K562 (cell line): ENCODE data around the gene ERICH6.

ENCODE experiments used
- ARID2 ChIP-seq: fragments of 450-650 bp; IDR thresholded peaks from 2 replicates; pipeline ENCODE4 v1.6.1; 2017; ENCODE audit warnings: antibody characterized with exemption, mild to moderate bottlenecking
- CBFA2T2 ChIP-seq: fragments of 450-650 bp; conservative IDR thresholded peaks from 2 replicates; pipeline ENCODE4 v1.6.1; 2017; ENCODE audit warnings: mild to moderate bottlenecking
- CBX5 ChIP-seq: IDR thresholded peaks from 2 replicates; pipeline ENCODE4 v1.6.1; 2014; ENCODE audit warnings: low read depth, borderline replicate concordance
- HCFC1 ChIP-seq: IDR thresholded peaks from 2 replicates; pipeline ENCODE4 v1.6.1; 2012; ENCODE audit warnings: low read depth, low read length, improper control_type of control experiment
- HMG20A ChIP-seq: fragments of 450-650 bp; formaldehyde crosslinking; conservative IDR thresholded peaks from 2 replicates; pipeline ENCODE4 v1.4.0; 2020; ENCODE audit warnings: mild to moderate bottlenecking, mixed read lengths
- JUN ChIP-seq, 2 experiments: sonication (generic) in 1 of 2; formaldehyde crosslinking in 1 of 2; IDR thresholded peaks; 2 replicates each; pipeline versions ENCODE4 v1.6.1 to v1.8.0; 2012 to 2022; ENCODE audit warnings: borderline replicate concordance in 2 of 2, mild to moderate bottlenecking in 2 of 2, improper control_type of control experiment in 1 of 2, low read depth in 1 of 2, low read length in 1 of 2, missing genetic modification reagents in 1 of 2
- KDM1A ChIP-seq, 2 experiments: fragments of 450-650 bp; IDR thresholded peaks; 2 replicates each; pipeline ENCODE4 v1.6.1; 2016; ENCODE audit warnings: mild to moderate bottlenecking in 2 of 2
- KLF1 ChIP-seq: fragments of 450-650 bp; IDR thresholded peaks from 2 replicates; pipeline ENCODE4 v1.6.1; 2016; ENCODE audit warnings: missing genetic modification characterization, missing compliant biosample characterization
- MTA3 ChIP-seq: fragments of 450-650 bp; formaldehyde crosslinking; IDR thresholded peaks from 2 replicates; pipeline ENCODE4 v1.6.1; 2017; ENCODE audit warnings: mild to moderate bottlenecking, borderline replicate concordance
- POLR2A ChIP-seq: fragments of 450-650 bp; conservative IDR thresholded peaks from 2 replicates; pipeline ENCODE4 v1.6.1; 2016
- POLR2AphosphoS5 ChIP-seq: IDR thresholded peaks from 2 replicates; pipeline ENCODE4 v1.6.1; 2011; ENCODE audit warnings: mild to moderate bottlenecking, low read depth, low read length, moderate library complexity; ENCODE audit not compliant: control insufficient read depth, insufficient read depth
- RFX5 ChIP-seq: IDR thresholded peaks from 2 replicates; pipeline ENCODE4 v1.6.1; 2011; ENCODE audit warnings: low read depth, mild to moderate bottlenecking, improper control_type of control experiment, low read length
- ZBTB8A ChIP-seq: fragments of 450-650 bp; IDR thresholded peaks from 2 replicates; pipeline ENCODE4 v1.6.1; 2018; ENCODE audit warnings: mild to moderate bottlenecking, moderate library complexity; ENCODE audit not compliant: partially characterized antibody
- ZZZ3 ChIP-seq: fragments of 450-650 bp; IDR thresholded peaks from 2 replicates; pipeline ENCODE4 v1.6.1; 2016; ENCODE audit warnings: antibody characterized with exemption, mild to moderate bottlenecking, moderate library complexity

DNA sequence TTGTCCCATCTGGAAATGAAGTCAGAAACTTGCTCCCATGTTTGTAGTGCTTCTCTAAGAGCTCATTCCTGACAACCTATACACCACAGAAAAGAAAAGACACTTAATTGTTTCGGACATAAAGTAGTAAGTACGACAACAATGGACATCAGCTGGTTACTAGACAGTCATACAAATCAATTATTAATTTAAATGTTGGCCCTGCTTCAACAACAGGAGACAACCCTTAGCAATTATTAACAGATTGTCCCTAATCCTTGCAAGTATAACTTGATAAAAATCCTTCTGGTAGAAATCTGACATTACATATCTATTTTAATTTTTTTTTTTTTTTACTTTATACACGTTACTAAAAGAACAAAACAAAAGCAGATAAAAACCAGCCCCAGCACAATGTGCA, 29.8 kb downstream of the ERICH6 start:
- TF ChIP-seq ZZZ3 (no peak), POLR2A (no peak), HMG20A (CRISPR knock-in tag) (no peak), MTA3 (no peak), ZBTB8A (no peak), CBFA2T2 (no peak), RFX5 (no peak), POLR2AphosphoS5 (no peak), ARID2 (no peak), KLF1 (tag) (no peak), JUN (IDR thresholded peaks at IDR 0.05; ENCODE audit: borderline replicate concordance, low read depth, low read length) (no peak), JUN (CRISPR knock-in tag; IDR thresholded peaks at IDR 0.05; ENCODE audit: borderline replicate concordance) (no peak), KDM1A (IDR thresholded peaks at IDR 0.05) (no peak), HCFC1 (no peak), CBX5 (no peak)
